Activated CD4-positive, CD25-positive, alpha-beta regulatory T cell treated with anti-CD3 and anti-CD28 coated beads, Interleukin-2, amount 50 U/mL, for 16 hours (primary cell): ENCODE measurements around the gene TMEM170A.
"Not testable (repeated sequence)": the region's sequence is repeated elsewhere in the genome, so short reads cannot be mapped to it uniquely, and the experiment has no call there.

ENCODE experiments used
- DNase-seq: peaks from one replicate; pipeline ENCODE4 v3.0.0-alpha.2; 2020; ENCODE audit warnings: low read depth, low spot score

TMEM170A gene, protein sequence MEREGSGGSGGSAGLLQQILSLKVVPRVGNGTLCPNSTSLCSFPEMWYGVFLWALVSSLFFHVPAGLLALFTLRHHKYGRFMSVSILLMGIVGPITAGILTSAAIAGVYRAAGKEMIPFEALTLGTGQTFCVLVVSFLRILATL

DNA sequence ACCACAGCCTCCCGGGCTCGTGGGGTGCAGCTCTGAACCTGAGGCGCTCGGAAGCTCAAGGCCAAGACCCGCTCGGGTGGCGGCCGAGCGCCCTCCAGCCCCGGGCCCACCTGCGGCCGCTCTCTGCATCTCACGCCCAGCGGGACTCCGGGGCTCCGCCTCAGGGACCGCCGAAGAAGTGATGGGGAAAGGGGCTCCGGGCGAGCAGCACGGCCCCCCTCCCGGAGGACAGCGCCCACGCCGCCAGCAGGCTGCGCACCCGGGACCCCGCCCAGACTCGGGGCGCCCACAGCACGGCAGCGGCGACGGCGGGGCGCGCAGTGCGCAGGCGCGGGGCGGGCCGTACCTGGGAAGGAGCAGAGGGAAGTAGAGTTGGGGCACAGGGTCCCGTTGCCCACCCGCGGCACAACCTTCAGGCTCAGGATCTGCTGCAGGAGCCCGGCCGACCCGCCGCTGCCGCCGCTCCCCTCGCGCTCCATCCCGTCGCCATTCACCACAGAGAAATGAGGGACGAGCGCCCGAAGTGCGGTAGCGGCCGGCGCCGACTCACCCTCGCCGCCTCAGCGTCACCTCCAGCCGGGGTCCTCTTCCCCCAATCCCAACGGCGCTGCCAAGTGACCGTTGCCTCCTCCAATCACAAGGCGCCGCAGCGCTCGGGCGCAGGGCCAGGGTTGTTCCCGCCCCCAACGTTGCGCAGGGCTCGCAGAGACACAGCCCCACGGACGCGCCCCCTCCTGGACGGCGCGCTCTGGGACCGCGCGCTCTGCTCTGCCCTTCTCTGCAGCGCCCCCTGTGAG, at the start of gene TMEM170A:
Gene TMEM170A, minus strand, starts transcription at position 568 of the 797 bp plus-strand sequence. Its CDS starts 89 bp downstream, at position 479.
- peak; percentile 97 for DNase-seq

GRCh38 chr16:75506574-75506973, 42.1 kb upstream of the TMEM170A start:
- no peak for DNase-seq

DNA sequence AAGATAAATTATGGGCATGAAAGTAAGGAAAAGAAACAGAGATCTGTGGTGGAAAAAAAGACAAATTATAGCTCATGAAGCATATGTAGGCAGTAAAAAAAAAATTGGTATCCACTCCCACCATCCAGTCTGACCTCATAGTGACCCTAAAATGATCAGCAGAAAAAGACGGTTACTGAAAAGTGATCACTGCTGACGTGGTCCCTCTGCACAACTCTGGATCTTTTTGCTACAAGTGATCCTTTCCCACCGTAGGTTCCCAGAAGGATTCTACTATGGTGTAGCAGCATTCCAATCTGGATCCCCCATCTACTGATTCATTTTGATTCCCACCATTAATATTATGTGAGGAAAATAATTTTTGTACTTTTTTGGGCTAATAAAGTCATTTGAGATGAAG, 41.6 kb upstream of the TMEM170A start:
- no peak for DNase-seq

DNA sequence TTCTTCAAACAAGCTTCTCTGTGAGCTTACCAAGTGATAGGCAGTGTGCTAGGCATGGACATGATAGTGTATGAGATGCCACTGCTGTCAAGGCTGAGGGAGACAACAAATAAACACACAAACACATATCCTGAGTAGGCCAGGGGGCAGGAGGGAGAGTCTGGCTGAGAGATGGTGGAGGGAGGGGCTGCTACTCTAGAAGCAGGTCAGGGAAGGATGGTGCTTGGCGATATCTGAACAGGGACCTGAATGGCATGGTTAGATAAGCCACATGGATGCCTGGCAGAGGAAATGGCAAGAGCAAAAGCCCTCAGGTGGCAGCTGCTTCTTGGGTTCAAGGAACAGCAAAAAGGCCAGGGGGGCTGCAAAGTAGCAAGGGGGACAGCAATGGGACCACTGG, 39.3 kb upstream of the TMEM170A start:
- no peak for DNase-seq

DNA sequence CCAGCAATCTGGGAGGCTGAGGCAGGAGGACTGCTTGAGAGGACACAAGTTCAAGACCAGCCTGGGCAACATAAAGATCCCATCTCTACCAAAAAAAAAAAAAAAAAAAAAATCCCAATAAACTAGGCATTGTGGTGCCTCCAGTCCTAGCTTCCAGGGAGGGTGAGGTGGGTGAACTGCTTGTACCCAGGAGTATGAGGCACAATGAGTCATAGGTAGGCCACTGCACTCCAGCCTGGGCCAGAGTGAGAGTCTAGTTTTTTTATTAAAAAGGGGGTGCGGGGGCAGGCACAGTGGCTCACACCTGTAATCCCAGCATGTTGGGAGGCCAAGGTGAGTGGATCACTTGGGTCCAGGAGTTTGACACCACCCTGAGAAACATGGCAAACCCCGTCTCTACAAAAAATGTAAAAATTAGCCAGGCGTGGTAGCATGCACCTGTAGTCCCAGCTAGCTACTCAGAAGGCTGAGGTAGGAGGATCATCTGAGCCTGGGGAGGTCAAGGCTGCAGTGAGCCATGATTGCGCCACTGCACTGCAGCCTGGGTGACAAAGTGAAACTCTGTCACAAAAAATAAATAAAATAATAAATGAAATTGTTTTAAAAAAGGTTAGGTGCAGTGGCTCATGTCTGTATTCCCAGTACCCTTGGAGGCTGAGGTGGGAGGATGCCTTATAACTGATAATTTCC, 38.6 kb upstream of the TMEM170A start:
- no peak for DNase-seq

- not testable (repeated sequence) for DNase-seq
Measured at GRCh38 chr16:75501820-75502219, 37.3 kb upstream of the TMEM170A start.

GRCh38 chr16:75501359-75501758, 36.9 kb upstream of the TMEM170A start:
- no peak for DNase-seq

GRCh38 chr16:75498605-75499322, 34.3 kb upstream of the TMEM170A start:
- DNase-seq = not testable (repeated sequence)

- DNase-seq = no peak
Measured at GRCh38 chr16:75497558-75497957, 33.1 kb upstream of the TMEM170A start.

GRCh38 chr16:75495076-75495674, 30.7 kb upstream of the TMEM170A start, which contains the start of gene CHST6:
CHST6 (minus strand) TSS chr16:75495441; CDS start chr16:75479828, 15,613 bp downstream.
- no peak for DNase-seq

DNA sequence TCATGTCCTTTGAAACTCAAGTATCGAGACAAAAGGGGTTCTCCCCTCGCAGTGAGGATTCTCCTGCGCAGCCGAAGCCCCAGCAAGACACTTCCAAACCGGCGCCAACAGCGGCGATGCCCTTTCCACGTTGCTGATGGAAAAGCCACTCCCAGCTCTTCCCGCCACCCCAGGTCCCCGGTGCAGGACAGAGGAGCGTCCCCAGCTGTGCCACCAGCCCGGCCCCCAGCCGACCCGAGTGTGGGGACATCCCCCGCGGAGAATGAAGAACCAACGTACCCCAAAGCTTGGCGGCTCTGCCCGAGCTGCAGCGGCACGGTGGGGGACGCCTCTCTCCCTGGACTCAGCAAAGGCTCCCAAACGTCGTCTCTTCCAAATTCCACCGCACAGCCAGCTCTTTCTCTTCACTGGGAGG, 30.2 kb upstream of the TMEM170A start:
- no peak for DNase-seq

GRCh38 chr16:75494184-75494583, 29.7 kb upstream of the TMEM170A start:
- no peak for DNase-seq

DNA sequence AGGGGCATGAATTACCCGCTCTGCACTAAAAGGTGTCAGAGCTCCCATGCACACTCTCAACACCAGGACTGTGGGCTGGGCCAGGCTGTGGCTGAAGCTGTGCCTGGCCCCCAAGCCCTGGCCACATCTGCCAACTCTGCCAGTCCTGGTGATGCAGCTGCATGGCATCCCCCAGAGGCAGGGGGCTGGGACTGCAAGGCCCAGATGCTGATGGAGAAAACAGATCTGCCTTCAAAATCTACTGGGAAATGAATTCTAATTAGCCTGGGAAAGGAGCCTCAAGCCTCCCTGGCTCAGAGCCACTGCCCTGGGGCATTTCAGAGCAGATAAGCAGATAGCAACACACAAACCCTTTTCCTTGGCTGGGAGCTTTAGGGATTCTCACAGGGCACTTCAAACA, 27.4 kb upstream of the TMEM170A start:
- no peak for DNase-seq

GRCh38 chr16:75488322-75488721, 23.8 kb upstream of the TMEM170A start:
- no peak for DNase-seq

GRCh38 chr16:75486676-75487313, 22.3 kb upstream of the TMEM170A start:
- DNase-seq = no peak

GRCh38 chr16:75486014-75486675, 21.7 kb upstream of the TMEM170A start:
- no peak for DNase-seq

- DNase-seq = no peak
Measured at GRCh38 chr16:75485230-75486013, 20.9 kb upstream of the TMEM170A start.

- DNase-seq = no peak
Measured at GRCh38 chr16:75483222-75483621, 18.7 kb upstream of the TMEM170A start.

- DNase-seq = no peak
Measured at GRCh38 chr16:75482434-75483205, 18.1 kb upstream of the TMEM170A start.
